HG02759 (cell line): ENCODE measurements around the gene COL20A1.
"Not testable (repeated sequence)": the region's sequence is repeated elsewhere in the genome, so short reads cannot be mapped to it uniquely, and the experiment has no call there.

ENCODE experiments used
- ATAC-seq: cut with Tn5 transposase; IDR thresholded peaks from one replicate; pipeline ENCODE4 v1.9.1; 2021; ENCODE audit warnings: mild to moderate bottlenecking, moderate library complexity; ENCODE audit not compliant: unreplicated experiment

Gene COL20A1

GRCh38 chr20:63370618-63371187 lies 77.7 kb downstream of the COL20A1 start:
- ATAC-seq, result no peak

GRCh38 chr20:63371291-63371865 lies 78.4 kb downstream of the COL20A1 start:
- no peak for ATAC-seq

DNA sequence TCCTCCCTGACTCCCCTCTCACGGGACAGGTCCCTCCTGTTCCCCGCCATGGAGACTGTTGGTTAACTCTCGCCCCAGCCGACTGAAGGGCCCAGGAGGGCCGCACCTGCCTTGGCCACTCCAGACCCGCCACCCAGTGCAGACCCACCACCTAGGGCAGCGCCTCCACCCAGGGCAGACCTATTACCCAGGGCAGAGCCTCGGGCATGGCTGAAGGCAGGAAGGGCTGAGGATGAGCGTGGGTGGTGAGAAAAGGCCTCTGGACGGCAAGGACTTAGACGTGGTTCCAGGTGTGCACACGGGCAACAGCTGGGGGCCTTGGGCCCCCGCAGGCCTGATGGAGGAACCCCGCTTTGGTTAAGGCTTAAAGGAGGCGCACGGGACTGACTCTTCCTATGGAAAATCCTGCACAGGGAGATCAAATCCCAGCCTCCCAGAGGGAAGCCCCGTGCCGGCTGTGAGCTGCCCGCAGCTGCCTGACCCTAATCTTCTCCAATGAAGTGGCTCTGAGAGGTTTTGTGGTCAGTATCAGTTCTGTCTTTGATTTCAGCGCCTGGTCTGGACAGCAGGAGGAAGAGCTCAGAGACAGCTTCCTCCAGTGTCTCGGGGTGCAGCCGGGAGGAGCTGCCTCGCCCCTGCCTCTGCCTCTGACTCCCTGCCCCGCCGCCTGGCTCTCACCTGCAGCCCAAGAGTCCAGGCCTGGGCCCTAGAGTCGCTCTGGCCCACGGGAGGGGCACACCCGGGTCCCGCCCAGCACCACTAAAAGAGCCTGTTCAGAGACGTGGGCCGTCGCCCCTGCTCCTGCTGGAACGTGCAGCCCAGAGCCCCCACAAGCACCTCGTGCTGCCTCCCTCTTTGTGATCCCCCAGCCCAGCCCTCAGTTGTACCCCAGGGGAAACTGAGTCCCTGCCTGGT lies 80.2 kb downstream of the COL20A1 start:
- no peak for ATAC-seq

- no peak for ATAC-seq
These were observed 81.0 kb downstream of the COL20A1 start for GRCh38 chr20:63373996-63374395.

- ATAC-seq, result no peak
These were observed 81.5 kb downstream of the COL20A1 start for GRCh38 chr20:63374504-63374903.

- ATAC-seq, result no peak
These were observed 82.5 kb downstream of the COL20A1 start for GRCh38 chr20:63375438-63375837.

GRCh38 chr20:63376283-63377250 lies 83.6 kb downstream of the COL20A1 start:
- no peak for ATAC-seq

- ATAC-seq, result no peak
These were observed 84.4 kb downstream of the COL20A1 start for GRCh38 chr20:63377256-63377941.

DNA sequence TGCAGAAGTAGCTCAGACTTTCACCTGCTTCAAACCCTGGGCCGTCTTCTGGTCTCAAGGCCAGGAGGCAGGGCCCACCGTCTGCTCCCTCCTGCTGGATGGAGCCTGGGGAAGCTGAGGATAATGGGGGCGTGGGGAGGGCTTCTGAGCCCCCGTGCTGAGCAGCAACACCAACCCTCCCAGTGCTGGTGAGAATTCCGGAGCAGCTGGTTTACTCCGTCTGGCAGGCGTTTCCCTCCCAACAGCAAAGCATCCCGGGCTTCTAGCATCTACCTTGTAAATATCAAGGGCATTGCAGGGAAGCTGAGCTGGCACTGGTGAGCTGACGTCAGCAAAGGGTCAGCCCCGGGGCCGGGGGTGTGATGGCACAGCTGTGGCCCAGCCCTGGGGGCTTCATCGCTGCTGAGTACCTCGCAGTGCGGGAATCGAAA lies 85.0 kb downstream of the COL20A1 start:
- ATAC-seq, result no peak

- no peak for ATAC-seq
These were observed 85.6 kb downstream of the COL20A1 start for GRCh38 chr20:63378626-63379025.

- ATAC-seq, result no peak
These were observed 86.3 kb downstream of the COL20A1 start for GRCh38 chr20:63379296-63379695.

DNA sequence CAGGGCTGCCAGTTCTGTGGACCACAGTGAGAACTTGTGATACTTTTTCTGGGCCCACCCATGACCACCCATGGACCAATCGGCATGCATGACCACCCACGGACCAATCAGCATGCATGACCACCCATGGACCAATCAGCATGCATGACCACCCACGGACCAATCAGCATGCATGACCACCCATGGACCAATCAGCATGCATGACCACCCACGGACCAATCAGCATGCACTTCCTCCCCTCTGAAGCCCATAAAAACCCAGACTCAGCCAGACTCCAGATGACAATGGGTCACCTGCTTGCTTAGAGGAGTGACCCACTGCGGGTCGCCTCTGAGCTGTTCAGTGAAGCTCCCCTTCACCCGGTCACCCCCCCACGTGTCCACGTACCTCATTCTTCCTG lies 86.9 kb downstream of the COL20A1 start:
- not testable (repeated sequence) for ATAC-seq

DNA sequence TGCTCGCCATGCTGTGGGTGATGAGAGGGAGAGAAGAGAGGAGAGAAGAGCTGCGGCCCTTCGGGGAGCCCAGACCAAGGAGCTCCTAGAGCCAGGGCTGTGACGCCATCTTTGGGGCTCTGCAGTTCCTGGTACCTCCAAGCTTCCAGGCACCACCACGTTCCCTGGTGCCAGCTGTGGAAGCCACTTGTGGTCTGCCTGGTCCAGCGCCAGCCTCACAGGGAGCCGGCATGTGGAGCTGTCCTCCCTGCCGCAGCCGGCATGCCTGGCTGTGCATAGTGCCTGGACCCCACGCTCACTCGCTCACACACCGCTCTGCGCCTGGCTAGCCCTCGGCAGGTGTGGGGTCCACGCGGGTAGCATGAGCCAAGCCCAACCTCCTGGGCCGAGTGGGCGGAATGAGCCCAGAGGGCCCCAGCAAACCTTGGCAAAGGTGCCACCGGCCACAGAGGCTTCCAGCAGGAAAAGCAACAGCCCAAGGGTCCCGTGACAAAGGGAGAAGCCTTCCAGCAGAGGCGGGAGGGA lies 87.4 kb downstream of the COL20A1 start:
- no peak for ATAC-seq

DNA sequence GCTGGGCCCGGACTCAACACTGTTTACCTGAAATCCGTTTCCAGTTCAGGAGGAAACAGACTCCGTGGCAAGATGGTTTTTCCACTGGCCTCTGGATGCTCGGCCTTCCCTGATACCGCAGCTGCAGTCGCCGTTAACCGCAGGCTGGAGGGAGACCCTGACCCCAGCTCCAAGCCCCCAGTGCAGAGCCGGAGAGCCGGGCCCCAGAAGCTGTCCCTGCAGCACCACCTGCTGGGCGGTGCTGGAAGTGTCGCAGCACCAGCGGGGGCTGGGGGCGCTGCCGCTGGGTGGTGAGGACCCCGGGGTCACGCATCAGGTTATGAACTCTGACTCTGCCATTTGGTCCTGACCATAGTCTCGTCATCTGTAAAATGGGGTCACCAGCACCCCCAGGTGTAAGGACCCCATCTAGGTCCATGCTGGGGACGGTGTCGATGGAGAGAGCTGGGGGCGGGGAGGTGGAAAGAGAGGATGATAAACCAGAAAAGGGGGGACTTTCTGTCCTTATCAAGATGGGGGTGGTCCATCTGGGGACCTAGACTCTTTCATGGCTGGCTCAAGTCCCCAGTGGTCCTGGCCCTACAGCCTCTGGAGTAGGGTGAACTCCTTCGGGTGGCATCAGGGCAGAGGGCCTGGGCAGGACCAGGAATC lies 88.9 kb downstream of the COL20A1 start:
- ATAC-seq, result no peak

- ATAC-seq, result no peak
These were observed 89.7 kb downstream of the COL20A1 start for GRCh38 chr20:63382551-63383300.

GRCh38 chr20:63383556-63383955 lies 90.6 kb downstream of the COL20A1 start:
- ATAC-seq, result no peak

GRCh38 chr20:63384336-63384735 lies 91.3 kb downstream of the COL20A1 start:
- ATAC-seq, result no peak
